HG03159 (cell line): ENCODE results near the gene LASP1NB.

Experiments
- ATAC-seq: cut with Tn5 transposase; IDR thresholded peaks from one replicate; pipeline ENCODE4 v1.9.1; 2021; ENCODE audit warnings: mild to moderate bottlenecking, moderate library complexity; ENCODE audit not compliant: unreplicated experiment

Gene LASP1NB

DNA sequence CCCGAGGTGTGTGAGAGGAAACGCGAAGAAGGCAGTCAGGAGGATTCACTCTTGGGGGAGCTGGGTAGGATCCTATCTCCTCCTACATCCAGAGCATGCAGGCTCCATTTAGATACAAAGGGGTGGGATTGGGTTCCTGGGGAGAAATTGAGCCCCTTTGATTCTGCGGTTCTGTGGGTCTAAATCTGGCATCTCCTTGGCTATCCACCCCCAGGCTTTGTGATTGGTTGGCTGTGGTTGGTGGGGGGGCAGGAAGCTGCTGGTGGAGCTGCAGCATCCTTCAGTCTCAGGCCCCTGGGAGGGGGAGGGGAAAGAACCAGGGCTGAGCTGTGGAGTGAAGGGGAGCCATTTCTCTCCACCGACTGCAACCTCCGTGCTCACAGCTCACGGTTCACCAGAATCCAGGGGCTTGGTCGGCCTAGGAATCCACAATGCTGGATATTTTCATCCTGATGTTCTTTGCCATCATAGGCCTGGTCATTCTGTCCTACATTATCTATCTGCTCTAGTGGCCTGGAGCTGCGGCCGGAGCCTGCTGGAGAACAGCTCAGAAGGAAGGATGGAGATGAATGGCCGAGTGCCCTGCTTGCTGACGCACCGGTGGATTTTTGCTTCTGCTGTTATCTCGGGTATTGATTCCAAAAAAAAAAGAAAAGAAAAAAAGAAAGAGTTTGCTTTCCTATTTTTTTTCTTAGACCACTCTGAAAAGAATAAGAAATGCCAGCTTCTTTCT is at the start of gene LASP1NB:
Gene LASP1NB (plus strand): TSS at position 352 of the 733 bp plus-strand sequence.
- no peak for ATAC-seq

GRCh38 chr17:38877130-38877851 is 48.1 kb upstream of the LASP1NB start:
- no peak for ATAC-seq

- ATAC-seq, result no peak
Observed at GRCh38 chr17:38879878-38880665, 45.3 kb upstream of the LASP1NB start.

GRCh38 chr17:38881600-38882191 is 43.7 kb upstream of the LASP1NB start:
- no peak for ATAC-seq

GRCh38 chr17:38882870-38883269 is 42.5 kb upstream of the LASP1NB start:
- ATAC-seq, result no peak

DNA sequence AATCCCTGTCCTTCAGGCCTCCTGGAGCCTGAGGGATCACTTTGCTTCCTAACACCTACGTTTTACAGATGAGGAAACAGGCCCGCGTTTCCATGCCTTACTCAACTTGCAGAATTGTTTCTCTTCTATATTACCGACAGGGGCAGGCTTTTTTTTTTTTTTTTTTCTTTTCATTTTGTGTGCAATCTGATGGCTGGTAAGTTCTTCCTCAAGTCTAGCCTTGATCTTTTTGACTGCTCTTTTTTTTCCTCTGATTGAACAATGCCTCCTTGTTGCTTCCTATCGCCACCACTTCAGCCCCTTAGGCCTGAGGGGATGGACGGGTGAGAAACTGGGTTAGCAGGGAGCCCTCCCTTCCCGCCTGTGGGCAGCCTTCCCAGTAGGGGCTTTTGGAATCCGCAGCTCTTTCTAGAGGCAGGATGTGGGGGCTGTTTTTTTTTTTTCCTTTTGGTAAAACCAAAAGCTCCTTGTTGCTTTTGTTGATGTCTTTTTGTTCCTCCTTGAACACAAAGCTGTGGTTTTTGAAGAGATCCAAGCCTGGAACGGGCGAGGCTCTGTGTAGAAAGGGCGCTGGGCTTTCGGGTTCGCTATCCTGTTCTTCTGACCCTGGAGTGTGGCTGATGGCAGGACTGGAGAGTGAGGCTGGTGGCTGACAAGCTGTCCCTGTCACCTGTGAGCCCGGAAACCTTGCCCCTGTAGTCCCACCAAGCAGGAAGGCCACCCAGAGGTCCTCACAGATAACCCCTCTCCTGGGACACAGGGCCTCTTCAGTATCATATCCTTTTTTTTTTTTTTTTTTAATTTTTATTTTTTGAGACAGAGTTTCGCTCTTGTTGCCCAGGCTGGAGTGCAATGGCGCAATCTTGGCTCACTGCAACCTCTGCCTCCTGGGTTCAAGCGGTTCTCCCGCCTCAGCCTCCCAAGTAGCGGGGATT is 41.6 kb upstream of the LASP1NB start:
- ATAC-seq, result no peak

DNA sequence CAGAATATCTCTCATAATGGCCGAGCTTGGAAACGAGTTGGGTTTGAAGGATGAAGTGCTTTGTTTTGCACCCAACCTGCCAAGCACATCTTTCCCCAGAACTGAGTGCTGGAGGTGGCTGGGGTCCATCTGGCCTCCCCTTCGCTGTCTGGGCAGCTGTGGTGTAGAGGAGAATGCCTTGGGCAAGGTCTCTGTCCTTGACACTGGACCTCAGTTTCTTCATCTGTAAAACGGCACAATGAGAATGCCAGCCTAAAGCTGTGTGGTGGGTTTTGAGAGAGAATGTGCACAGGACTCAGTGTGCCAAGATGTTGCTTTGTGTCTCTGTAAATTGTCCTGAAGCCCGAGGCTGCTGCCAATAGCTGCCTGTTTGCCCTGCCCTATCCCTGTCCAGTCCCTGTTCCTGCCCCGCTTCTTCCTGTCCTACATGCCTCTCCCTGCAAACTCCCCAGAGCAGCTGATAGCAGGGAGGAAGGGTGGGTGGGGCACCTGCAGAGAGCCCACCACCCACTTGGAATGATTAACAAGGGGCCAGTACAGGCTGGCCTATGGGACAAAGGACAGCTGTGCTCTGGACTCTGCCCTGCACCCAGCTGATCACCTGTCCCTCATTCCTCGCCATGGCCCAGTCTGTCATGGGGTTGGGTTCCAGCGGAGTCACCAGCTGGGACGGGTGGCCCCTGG is 40.2 kb upstream of the LASP1NB start:
- ATAC-seq, result no peak

DNA sequence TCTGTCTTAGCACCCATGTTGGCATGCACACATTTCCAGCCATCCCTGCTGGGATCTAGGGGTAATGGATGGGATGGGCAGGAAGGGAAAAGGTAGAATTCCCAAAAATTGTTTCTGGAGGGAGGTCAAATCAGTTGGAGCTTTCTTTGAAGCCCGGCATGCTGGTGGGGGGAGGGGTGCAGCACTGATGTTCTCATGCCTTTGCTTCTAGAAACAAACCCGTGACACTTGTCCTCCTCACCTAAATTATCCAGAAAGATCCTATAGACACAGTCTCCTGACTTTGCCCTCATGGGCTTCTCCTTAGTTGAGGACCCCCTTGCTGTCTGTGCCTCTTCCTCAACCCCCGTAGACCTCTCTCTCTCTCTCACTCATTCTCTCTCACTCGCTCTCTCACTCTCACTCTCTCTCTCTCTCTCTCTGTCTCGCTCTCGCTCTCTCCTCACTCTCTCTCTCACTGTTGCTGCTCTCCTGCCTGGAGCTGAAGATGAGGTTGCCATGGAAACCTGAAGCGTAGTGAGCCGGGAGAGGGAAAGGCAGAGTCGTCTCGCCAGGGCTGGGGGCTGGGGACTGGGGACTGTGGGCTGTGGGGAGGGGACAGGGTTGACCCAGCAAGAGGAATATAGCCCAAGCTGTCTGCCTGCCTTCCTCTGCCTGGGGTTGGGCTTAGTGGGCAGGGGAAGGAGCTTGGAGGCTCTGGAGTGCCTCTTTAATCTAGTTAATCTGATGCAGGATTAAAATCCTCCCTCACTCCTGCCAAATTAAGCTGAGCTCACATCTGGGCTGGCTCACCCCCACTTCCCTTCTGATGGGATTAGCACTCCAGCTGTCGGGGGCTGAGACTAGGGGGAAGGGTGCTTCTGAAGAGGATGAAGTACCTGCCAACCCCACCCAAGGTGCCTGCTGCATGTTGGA is 39.4 kb upstream of the LASP1NB start:
- ATAC-seq, result no peak

DNA sequence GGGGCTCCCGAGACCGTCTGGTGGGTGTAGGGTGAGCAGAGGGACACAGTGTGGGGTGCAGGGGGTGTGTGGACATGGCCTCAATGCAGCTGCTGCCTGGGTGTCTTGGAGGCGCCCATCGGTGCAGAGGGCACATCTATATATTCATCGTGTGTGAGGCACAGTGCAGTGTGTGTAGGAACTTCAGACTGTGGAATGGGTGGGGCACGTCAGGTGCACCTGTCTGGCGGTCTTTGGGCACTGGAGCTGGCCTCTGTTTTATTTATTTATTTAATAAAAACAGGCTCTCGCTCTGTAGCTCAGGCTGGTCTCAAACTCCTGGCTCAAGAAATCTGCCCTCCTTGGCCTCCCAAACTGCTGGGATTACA is 38.8 kb upstream of the LASP1NB start:
- ATAC-seq, result no peak

DNA sequence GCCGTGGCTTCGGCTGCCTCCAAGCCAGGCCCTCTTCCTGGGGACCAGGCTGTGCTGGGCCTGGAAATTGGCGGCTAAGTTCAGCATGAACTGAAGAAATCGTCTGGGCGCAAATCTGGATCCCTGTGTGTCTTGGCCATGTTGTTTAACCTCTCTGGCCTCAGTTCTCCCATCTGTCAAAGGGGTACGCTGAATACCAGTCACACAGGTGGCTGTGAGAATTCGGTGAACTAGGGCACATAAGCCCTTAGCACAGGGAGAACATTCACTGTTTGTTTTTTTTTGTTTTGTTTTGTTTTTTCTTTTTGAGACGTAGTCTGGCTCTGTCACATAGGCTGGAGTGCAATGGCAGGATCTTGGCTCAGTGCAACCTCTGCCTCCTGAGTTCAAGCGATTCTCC is 36.6 kb upstream of the LASP1NB start:
- no peak for ATAC-seq

DNA sequence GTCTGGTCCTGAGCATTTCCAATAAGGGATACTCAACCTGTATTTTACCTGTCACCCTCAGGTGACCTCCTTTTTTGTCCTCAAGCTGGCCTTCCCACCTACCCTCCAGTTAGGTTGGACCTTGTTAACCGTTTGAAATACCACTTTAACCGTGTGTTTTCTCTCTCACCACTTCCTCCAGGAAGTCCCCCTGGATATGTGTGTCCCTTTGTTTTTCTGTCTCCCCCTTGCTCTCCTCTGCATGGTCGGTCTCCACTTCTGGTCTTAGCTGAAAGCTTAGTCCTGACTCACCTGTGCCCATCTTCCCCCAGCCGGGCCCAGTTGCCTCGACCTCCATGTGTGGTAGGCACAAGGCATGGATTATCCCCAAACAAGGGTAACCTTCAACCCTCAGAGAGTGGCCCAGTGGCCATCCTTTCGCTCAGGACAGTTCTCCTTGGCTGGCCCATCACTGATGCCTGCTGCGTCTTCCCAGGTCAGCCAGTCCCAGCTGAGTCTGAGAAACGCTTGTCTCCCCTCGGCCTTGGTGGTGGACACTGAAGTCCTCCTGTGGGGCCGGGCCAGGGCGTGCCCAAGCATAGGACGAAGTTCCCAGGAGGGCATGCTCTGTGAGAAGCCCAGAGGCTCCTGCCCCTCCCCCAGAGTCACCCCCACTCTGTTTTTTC is 35.5 kb upstream of the LASP1NB start:
- no peak for ATAC-seq

DNA sequence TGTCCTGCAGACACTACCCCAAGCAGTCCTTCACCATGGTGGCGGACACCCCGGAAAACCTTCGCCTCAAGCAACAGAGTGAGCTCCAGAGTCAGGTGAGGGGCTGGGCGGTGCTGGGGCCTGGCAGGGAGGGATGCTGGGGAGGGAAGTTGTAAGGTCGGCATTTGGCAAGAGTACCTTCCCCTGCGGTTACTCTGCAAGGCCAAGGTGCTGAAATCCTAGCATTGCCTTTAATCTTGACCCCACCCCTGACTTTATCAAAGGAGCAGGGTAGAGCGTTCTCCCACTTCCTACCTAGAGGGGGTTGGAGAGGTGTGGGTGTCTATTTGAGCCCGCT is 35.0 kb upstream of the LASP1NB start:
- ATAC-seq, result no peak

DNA sequence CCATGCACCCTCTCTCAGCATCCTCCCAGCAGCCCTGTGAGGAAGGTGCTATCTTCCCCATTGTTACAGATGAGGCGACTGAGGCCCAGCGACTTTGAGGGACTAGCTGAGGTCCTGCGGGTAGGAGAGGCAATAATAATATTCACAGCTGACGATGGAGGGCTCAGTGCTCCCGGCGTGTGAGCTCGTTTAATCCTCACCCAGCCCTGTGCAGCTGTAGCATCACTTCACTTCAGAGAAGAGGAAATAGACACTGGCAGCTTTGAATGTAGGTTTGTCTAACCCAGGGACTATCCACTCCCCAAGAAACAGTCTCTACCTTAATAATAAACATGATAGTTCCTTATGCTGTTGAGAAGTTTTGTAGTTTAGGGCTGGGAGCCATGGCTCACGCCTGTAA is 34.0 kb upstream of the LASP1NB start:
- no peak for ATAC-seq

DNA sequence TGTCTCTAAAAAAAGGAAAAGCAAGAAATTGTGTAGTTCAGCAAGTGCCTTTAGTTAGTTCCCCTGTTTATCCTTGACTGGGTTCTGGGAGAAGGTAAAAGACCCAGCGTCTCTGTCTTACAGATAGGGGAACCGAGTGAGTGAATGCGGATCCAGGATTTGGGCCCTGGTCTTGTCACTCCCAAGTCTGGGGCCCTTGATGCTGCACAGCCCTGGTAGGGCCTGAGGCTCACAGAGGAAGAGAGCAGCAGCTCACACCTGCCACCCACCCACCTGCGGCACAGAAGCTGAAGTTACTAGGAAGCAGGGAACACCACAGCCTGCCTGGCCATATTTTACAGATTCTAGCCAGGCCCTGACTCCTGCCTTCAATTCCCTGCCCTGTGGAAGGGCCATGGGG is 33.3 kb upstream of the LASP1NB start:
- no peak for ATAC-seq

GRCh38 chr17:38892620-38893019 is 32.8 kb upstream of the LASP1NB start:
- ATAC-seq, result no peak

DNA sequence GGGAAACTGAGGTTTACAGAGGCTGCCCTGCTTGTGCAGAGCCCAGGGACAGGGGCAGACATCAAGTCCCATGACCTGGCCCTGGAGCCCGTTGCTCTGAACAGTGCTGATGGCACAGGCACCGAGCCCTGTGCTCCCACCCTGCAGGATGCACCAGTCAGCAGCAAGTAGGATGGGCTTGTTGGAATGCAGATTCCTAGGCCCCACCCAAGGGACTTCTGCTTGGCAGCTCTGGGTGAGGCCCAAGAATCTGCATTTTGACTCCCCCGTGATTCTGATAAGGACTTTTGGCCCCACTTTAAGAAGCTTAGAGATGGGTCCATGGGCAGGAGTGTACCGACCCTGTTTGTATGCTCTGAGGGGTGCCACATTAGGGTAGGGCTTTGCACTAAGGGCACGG is 32.3 kb upstream of the LASP1NB start:
- no peak for ATAC-seq

DNA sequence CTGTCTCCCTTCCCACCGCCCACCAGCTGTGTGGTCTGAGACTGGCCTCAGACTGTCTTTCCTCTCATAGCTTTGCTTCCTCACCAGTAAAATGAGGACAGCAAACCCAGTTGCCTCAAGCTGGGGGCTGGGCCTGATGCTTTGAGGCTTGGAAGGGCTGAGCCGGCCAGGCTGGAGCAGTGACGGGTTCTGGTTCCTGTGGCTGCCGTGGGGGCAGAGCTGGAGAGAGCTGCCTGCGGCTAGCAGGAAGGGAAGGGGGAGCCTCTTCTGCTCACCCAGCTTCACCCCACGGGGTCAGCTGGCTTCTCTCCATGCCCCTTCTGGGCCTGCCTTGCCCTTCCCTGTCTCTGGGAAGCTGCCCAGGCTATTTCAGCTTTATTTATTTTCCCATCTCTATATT is 31.8 kb upstream of the LASP1NB start:
- no peak for ATAC-seq

- ATAC-seq, result no peak
Observed at GRCh38 chr17:38894276-38894675, 31.1 kb upstream of the LASP1NB start.
